Suprapubic skin (tissue), 4 donors: ENCODE data around the gene COMMD9. TPM values are rescaled to one million over a fixed set of nuclear protein-coding genes. Genes with fewer than 3 reads are reported as not detected.

Experiments used
- DNase-seq, 2 donors: peaks; one replicate each; pipeline ENCODE4 v3.0.0-alpha.2; 2019; ENCODE audit warnings: low spot score in 2 of 2
- H3K27ac ChIP-seq: fragments of 200-600 bp; sonication (generic); one replicate; pipeline ENCODE4 v1.5.1; 2019
- H3K27me3 ChIP-seq: fragments of 200-600 bp; sonication (generic); one replicate; pipeline ENCODE4 v1.5.1; 2019
- H3K36me3 ChIP-seq: fragments of 200-600 bp; sonication (generic); one replicate; pipeline ENCODE4 v1.5.1; 2019
- H3K4me1 ChIP-seq: fragments of 200-600 bp; sonication (generic); one replicate; pipeline ENCODE4 v1.5.1; 2019
- H3K4me3 ChIP-seq: fragments of 200-600 bp; sonication (generic); one replicate; pipeline ENCODE4 v1.5.1; 2019; ENCODE audit warnings: mild to moderate bottlenecking
- H3K9me3 ChIP-seq: fragments of 200-600 bp; sonication (generic); one replicate; pipeline ENCODE4 v1.5.1; 2019
- CTCF ChIP-seq, 2 donors: fragments of 200-600 bp in 1 of 2; fragments of 450-650 bp in 1 of 2; sonication (generic) in 1 of 2; IDR thresholded peaks; one replicate each; pipeline ENCODE4 v1.5.1; 2016 to 2019; ENCODE audit warnings: antibody characterized with exemption in 2 of 2, mild to moderate bottlenecking in 1 of 2, moderate library complexity in 1 of 2
- EP300 ChIP-seq: sonication (generic); formaldehyde crosslinking; IDR thresholded peaks from one replicate; pipeline ENCODE4 v1.6.1; 2017; ENCODE audit warnings: antibody characterized with exemption
- POLR2A ChIP-seq, 2 donors: fragments of 450-650 bp; IDR thresholded peaks; one replicate each; pipeline ENCODE4 v1.6.1; 2017; ENCODE audit warnings: antibody characterized with exemption in 2 of 2, mild to moderate bottlenecking in 2 of 2, moderate library complexity in 2 of 2
- POLR2AphosphoS5 ChIP-seq, 3 donors: sonication (generic); formaldehyde crosslinking; IDR thresholded peaks; one replicate each; pipeline ENCODE4 v1.6.1; 2017; ENCODE audit warnings: antibody characterized with exemption in 3 of 3
- WGBS: methylation state at CpG from one replicate; pipeline ENCODE4 v1.1.5; 2018; 5-methylcytosine and 5-hydroxymethylcytosine counted together
- total RNA-seq, 4 donors: library from RNA; depleted of rRNA; stranded (reverse); fragments of >200 nt; gene quantifications; one replicate each; pipeline ENCODE4 v1.1.0, GENCODE V29; 2016

COMMD9 gene
- total RNA-seq, 4 donors from 2014 or later, result 40.1 to 55.0 (median 46.6) TPM

GRCh38 chr11:36253238-36253637, 36.0 kb downstream of the COMMD9 start:
- H3K9me3 ChIP-seq, result no peaks in the 10 kb centered on the region
- no peaks in the 10 kb centered on the region for H3K36me3 ChIP-seq
- H3K4me3 ChIP-seq, result no peak overlapping the region
- peaks cover 5% of the 10 kb centered on the region for H3K4me1 ChIP-seq
- TF ChIP-seq POLR2A (IDR thresholded peaks at IDR 0.05) (no peak), CTCF (IDR thresholded peaks at IDR 0.05) (no peak), POLR2AphosphoS5 (IDR thresholded peaks at IDR 0.05) (no peak), EP300 (no peak)
- H3K27me3 ChIP-seq, result no peaks in the 10 kb centered on the region
- WGBS, result 50% methylated on average over 5 of the region's 5 CpGs
- no peak for DNase-seq
- H3K27ac ChIP-seq, result no peak overlapping the region

- no peak for TF ChIP-seq EP300
- TF ChIP-seq POLR2A (IDR thresholded peaks at IDR 0.05), result no peak
- no peak for TF ChIP-seq CTCF (IDR thresholded peaks at IDR 0.05)
- TF ChIP-seq POLR2AphosphoS5 (IDR thresholded peaks at IDR 0.05), result no peak
- H3K27ac ChIP-seq, result no peak overlapping the region
- H3K4me3 ChIP-seq, result no peak overlapping the region
- WGBS, result 81% methylated on average over 2 of the region's 2 CpGs
- no peaks in the 10 kb centered on the region for H3K36me3 ChIP-seq
- no peak for DNase-seq
- H3K9me3 ChIP-seq, result no peaks in the 10 kb centered on the region
- peaks cover 2% of the 10 kb centered on the region for H3K27me3 ChIP-seq
- H3K4me1 ChIP-seq, result peaks cover 5% of the 10 kb centered on the region
These were observed 37.4 kb downstream of the COMMD9 start for GRCh38 chr11:36251823-36252222.

GRCh38 chr11:36249246-36249645, 40.0 kb downstream of the COMMD9 start:
- 57% methylated on average over 2 of the region's 2 CpGs for WGBS
- TF ChIP-seq EP300 (no peak), POLR2AphosphoS5 (IDR thresholded peaks at IDR 0.05) (no peak)
- no peak for DNase-seq

GRCh38 chr11:36248436-36248835, 40.8 kb downstream of the COMMD9 start:
- WGBS, result 84% methylated on average over 4 of the region's 4 CpGs

More at GRCh38 chr11:36249246-36249645, 40.0 kb downstream of the COMMD9 start:
- H3K4me1 ChIP-seq, result peaks cover 5% of the 10 kb centered on the region
- H3K27me3 ChIP-seq, result peaks cover 3% of the 10 kb centered on the region
- no peaks in the 10 kb centered on the region for H3K9me3 ChIP-seq
- H3K4me3 ChIP-seq, result no peak overlapping the region
- no peak overlapping the region for H3K27ac ChIP-seq
- no peaks in the 10 kb centered on the region for H3K36me3 ChIP-seq

GRCh38 chr11:36247493-36247892, 41.7 kb downstream of the COMMD9 start:
- H3K27ac ChIP-seq, result no peak overlapping the region
- peaks cover 5% of the 10 kb centered on the region for H3K4me1 ChIP-seq
- H3K36me3 ChIP-seq, result no peaks in the 10 kb centered on the region
- no peak for TF ChIP-seq CTCF (IDR thresholded peaks at IDR 0.05)
- TF ChIP-seq POLR2A (IDR thresholded peaks at IDR 0.05), result no peak
- no peak for TF ChIP-seq POLR2AphosphoS5 (IDR thresholded peaks at IDR 0.05)
- TF ChIP-seq EP300, result no peak
- peaks cover 3% of the 10 kb centered on the region for H3K27me3 ChIP-seq
- H3K9me3 ChIP-seq, result no peaks in the 10 kb centered on the region
- no peak overlapping the region for H3K4me3 ChIP-seq
- DNase-seq, result no peak
- 75% methylated on average over 3 of the region's 3 CpGs for WGBS

More at GRCh38 chr11:36248436-36248835, 40.8 kb downstream of the COMMD9 start:
- H3K27ac ChIP-seq, result no peak overlapping the region
- H3K36me3 ChIP-seq, result no peaks in the 10 kb centered on the region
- no peaks in the 10 kb centered on the region for H3K9me3 ChIP-seq
- H3K4me1 ChIP-seq, result peaks cover 5% of the 10 kb centered on the region
- no peak for TF ChIP-seq EP300
- no peak for TF ChIP-seq POLR2AphosphoS5 (IDR thresholded peaks at IDR 0.05)
- no peak for TF ChIP-seq CTCF (IDR thresholded peaks at IDR 0.05)
- TF ChIP-seq POLR2A (IDR thresholded peaks at IDR 0.05), result no peak
- no peak for DNase-seq
- H3K27me3 ChIP-seq, result peaks cover 3% of the 10 kb centered on the region
- no peak overlapping the region for H3K4me3 ChIP-seq

- no peak for DNase-seq
- TF ChIP-seq POLR2A (IDR thresholded peaks at IDR 0.05) (no peak), POLR2AphosphoS5 (IDR thresholded peaks at IDR 0.05) (no peak), EP300 (no peak), CTCF (IDR thresholded peaks at IDR 0.05) (no peak)
- peaks cover 3% of the 10 kb centered on the region for H3K27me3 ChIP-seq
- H3K9me3 ChIP-seq, result no peaks in the 10 kb centered on the region
- H3K4me3 ChIP-seq, result no peak overlapping the region
- H3K27ac ChIP-seq, result no peak overlapping the region
- 64% methylated on average over 1 of the region's 1 CpG for WGBS
- no peaks in the 10 kb centered on the region for H3K36me3 ChIP-seq
- no peaks in the 10 kb centered on the region for H3K4me1 ChIP-seq
These were observed 45.6 kb downstream of the COMMD9 start for GRCh38 chr11:36243641-36244040.
